AG08396 (cell line): ENCODE data around the gene KRT7.

Experiments
- DNase-seq: peaks from one replicate; pipeline ENCODE4 v3.0.0; 2012; ENCODE audit warnings: low spot score, mixed read lengths

KRT7 gene

DNA sequence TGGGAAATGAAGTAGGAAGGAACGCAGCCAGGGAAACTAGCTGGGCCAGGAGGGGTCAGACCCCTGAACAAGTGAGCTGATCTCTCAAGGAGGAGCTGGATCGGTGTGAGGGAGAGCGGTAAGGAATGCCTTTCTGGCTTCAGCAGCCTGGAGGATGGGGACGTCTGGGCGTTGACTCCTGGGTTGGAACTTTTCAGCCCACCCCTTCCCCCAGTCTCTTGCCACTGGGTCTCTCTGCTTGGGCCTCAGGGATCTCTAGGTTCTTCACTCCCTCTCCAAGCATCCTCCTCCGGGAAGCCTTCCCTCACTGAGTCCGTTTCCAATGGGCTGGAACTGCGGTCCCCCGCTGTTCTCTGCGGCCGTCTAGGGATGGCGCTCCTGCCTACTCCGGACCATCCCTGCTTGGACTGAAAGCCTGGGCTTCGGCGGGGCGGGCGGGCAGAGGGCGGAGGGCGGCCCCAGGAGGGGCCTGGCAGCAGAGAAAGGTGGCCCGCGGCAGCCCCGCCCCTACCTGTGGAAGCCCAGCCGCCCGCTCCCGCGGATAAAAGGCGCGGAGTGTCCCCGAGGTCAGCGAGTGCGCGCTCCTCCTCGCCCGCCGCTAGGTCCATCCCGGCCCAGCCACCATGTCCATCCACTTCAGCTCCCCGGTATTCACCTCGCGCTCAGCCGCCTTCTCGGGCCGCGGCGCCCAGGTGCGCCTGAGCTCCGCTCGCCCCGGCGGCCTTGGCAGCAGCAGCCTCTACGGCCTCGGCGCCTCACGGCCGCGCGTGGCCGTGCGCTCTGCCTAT lies at the start of gene KRT7:
Gene KRT7, plus strand, starts transcription at position 570 of the 788 bp plus-strand sequence. Its CDS starts 54 bp downstream, at position 624.
- DNase-seq: no peak

GRCh38 chr12:52183544-52183910 lies 49.5 kb upstream of the KRT7 start:
- DNase-seq: no peak

DNA sequence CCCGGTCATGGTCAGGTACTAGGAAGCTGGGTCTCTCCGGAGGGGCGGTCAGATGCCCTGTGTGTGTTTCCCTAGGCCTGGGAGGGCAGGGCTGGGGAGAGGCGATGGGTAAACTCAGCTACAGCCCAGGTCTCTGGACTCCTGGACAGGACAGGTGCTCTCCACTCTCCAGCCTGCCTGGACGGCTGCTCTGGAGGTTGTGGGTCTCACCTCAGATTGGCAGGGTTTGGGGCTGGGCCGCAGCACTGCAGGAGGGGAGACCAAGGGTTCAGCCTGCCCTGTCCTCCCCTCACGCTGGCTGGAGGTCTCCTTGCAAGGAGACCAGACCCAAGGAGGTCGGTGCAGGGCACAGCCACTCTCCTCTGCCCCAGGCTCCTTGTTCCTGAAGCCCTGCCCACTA lies 49.1 kb upstream of the KRT7 start:
- DNase-seq: no peak

- no peak for DNase-seq
Observed at GRCh38 chr12:52184813-52185212, 48.2 kb upstream of the KRT7 start.

DNA sequence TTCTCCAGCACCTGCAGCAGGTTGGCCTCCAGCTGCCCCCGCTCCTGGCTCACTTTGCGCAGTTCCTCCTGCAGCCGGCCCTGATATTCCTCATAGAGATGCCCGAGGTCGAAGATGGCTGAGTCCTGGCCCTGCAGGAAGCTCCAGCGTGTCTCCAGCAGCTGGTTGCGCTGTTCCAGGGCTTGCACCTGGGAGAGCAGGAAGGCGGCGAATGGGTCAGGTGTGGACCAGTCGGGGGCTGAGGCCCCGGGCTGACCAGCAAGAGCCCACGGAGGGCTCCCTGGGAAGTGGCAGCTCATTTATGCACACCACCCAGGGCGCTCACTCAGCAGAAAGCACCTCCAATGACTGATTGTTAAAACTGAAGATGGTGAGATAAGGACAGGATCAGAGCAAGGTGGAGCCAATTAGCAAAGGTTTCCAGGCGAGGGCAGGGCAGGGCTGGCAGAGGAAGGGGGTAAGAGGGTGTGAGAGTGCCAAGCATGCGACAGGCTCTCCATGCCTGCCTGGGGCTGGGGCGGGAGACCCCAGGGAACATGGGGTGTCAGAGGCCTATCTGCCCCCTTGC lies 47.6 kb upstream of the KRT7 start:
- no peak for DNase-seq

DNA sequence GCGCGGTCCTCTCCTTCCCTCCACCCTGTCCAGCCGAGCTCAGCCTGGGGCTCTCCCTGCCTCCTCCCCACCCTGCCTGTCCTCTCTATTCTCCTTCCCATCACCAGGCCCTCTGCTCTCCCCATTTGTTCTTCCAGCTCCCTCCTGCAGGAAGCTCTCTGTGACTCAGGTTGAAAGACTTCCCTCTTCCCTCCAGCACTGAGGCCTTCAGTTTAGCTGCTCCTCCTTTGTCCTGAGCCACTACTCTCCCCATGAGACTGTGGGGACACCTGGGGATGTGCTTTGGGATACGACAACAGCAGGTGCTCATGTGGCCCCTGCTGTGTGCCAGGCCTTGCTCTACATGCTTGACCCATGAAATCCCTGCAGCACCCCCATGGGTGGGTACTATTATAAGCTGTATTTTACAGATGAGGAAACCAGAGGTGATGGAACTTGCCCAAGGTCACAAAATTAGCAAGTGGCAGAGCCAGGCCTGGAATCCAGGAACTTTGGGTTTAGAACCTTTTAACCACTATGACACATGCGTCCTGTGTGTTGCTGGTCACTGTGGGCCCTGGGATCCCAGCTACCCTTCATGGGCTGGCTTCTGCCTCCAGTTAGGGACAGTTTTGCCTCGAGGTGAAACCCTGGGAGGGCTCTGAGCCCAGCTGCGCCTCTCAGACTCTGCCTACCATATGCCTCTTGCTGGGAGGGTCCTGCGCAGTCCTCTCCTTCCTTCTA lies 46.8 kb upstream of the KRT7 start:
- peak; percentile 72 for DNase-seq

DNA sequence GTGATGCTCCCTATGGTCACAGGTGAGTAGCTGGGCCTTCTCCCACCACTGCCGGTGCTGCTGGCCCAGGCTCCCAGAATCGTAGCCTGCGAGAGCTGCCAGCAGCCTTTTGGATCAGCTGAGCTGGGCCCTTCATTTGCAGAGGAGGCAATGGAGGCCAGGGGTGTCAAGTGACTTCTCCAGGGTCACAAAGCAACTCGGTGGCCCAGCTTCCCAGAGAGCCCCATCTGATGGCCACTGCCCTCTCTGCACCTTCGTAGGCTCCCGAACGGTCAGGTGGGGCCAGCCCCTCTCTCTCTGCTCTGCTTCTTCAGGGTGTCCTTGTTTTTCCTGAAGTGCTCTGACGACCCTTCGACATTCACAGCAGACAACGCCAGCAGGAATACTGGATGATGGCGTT lies 45.8 kb upstream of the KRT7 start:
- no peak for DNase-seq

GRCh38 chr12:52187640-52188039 lies 45.4 kb upstream of the KRT7 start:
- no peak for DNase-seq

DNA sequence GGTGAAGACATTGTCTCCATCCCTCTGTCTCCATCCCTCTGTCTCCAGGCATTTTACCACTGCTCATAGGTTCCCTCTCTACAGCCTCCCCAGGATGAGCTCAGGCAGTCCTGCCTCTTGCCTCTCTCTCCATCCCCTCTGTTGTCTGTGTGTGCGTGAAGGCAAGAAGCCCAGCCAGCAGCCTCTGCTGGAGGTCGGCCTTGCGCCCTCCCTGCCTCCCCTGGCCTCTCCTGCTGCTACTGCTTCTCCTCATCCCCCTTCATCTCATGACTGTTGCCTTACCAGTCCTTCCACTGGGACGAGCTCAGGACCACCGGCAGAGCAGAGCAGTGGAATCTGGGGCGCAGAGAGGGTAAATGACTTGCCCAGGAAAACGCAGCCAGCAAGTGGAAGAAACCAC lies 44.4 kb upstream of the KRT7 start:
- DNase-seq: no peak

GRCh38 chr12:52189376-52190174 lies 43.5 kb upstream of the KRT7 start:
- peak; percentile 70 for DNase-seq

DNA sequence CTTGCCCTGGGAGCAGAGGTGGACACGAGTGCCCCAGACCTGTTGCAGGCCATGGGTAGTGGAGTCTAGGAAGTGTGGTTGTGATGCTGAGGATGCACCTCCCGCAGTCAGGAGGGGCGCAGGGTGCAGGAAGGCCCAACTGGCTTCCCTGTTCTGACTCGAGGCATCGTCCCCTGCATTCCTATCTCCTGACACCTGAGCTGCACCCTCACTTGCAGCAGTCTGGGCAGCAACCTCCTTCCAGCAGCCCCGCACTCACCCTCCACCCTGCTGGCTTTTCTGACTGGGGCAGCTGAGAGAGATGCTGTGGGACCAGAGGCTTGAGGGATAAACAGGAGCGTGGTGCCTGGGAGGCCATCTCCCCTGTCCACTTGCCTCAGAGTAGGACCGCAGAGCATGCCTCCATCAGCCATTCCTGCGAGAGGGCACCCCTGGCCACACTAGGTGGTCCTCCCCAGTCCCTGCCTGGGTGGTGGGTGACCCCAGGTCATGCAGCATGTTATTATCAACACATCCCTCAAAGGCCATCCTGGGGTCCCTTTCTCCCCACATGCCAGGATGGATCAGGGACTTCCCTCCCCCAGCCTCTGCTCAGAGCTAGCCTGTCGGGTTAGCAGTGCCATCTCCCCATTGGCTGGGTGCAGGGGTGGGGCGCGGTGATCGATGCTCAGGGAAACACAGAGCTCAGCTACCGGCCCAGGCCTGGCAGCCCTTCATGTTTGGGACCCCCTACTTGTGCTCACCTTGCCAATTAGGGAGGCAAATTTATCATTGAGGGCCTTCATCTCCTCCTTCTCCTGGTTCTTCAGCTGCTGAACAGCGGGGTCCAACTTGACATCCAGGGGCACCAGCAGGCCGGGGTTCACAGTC lies 41.9 kb upstream of the KRT7 start:
- DNase-seq: peak; percentile 43

- DNase-seq: peak; percentile 98
Observed at GRCh38 chr12:52191841-52192791, 40.9 kb upstream of the KRT7 start, which contains the start of gene KRT80. Gene KRT80, minus strand, starts transcription at chr12:52192014. Its CDS starts 112 bp downstream, at chr12:52191902.

DNA sequence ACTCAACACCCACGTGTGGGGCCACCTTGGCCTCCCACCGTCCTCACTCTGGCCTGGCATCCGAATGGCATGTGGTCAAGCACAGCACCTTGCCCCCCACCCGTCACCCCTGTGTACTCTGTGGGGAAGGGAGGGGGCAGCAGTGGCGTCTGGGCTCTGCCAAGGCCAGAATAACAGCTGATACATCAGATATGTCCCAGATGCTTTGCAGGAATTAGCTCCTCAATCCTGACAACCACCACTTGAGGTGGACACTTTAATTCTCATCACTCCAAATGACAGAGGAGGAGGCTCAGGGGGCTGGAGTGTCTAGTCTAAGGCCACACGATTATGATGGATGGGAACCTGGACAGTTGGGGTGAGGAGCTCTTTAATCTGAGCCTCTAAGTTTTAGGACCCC lies 39.5 kb upstream of the KRT7 start:
- DNase-seq: no peak

DNA sequence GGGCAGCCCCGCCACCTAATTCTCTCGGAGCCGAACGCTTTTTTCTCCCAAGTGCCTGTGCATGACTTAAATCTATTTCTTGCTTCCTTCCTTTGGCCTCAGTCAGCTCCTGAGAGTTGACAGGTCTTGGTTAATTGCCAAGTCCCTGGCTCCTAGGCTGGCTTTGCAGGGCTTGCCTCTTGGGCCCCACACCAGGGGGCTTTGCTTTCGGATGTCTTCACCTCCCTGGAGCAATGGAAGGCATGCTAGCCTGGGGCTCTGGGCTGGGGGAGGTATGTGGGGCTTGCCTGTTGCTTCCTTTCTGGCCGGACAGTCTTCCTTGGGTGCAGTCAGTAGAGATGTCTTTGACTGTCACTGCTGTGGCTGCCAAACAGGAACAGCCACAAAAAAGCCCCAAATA lies 39.1 kb upstream of the KRT7 start:
- DNase-seq: no peak

DNA sequence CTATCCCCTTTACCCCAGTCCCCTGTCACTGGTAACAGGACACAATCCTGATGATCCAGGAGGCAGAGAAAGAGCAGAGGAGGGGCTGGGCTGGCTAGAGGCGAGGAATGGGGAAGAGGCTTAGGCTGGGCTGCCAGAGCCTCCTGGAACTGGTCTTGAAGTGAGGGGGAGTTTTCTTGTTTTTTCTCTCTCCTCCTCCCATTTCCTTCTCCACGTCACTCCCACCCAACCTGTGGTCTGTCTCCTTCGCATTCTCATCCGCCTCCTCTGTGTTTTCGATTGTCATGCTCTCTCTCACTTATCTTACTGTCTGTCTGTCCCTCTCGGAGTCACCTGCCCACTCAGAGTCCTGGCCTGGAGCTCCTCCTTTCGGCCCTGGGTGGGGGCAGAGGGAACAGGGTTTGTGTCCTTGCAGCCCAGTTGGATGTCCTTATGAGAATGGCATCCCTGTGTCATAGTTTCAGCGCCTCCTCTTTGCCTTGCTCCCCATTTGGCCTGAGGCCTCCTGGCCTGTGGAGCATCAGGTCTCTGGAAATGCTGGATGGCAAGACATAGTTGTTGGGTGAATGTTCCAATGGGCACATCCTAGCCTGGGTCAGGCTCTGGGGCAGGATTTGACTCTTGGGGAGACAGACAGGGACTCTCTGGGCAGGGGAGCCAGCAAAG lies 37.8 kb upstream of the KRT7 start:
- no peak for DNase-seq

DNA sequence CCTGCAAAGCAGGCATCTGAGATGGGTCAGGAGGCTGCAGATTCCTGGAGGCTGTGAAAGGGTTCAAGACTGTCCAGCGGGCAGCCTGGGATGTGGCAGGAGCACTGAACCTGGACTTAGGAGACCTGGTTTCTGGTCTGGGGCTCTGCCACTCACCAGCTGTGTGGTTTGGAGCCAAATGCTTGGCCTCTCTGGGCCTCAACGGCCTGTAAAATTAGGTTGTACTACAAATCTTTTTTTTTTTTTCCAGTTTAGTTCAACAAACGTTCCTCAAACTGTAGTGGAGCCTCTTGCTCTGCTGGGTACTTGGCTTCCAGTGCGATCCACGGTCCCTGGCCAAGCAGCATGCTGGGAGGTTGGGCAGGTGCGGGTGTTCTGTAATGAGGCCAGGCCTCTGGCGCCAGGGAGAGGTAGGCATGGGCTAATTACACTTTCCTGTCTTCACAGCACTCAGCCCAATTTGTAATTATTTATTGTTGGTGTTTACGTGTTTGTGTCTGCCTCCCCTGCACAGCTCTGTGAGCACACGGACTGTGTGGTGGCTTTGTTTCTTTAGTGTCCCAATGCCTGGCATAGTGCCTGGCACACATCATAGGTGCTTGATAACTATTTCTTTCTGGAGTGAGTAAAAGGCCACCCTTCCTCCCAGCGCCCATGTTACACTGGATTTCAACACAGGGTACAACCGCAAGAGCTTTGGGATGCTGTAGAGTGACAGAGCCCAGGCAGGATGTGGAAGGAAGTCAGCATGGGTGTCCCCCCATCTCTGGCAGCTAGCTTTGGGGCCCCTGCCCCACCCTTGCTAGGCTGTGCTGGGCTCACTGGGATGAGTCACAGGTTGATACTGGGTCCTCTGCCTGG lies 35.4 kb upstream of the KRT7 start:
- DNase-seq: no peak

- DNase-seq: no peak
Observed at GRCh38 chr12:52198454-52199215, 34.4 kb upstream of the KRT7 start.
